Body of pancreas (tissue), 4 donors: Measurements from ENCODE around the gene C2orf74.

Experiments used
- POLR2A ChIP-seq, 3 donors: fragments of 450-650 bp; IDR thresholded peaks; one replicate each; pipeline ENCODE4 v1.6.1; 2016; ENCODE audit warnings: antibody characterized with exemption in 3 of 3, mild to moderate bottlenecking in 2 of 3
- TF ChIP-seq, protein P1 (sequence below), 7 experiments: fragments of 450-650 bp in 4 of 7; fragments of 200-600 bp in 3 of 7; sonication (generic) in 3 of 7; IDR thresholded peaks; one replicate each; pipeline ENCODE4 v1.5.1; 2016 to 2019; ENCODE audit warnings: antibody characterized with exemption in 7 of 7

DNA sequence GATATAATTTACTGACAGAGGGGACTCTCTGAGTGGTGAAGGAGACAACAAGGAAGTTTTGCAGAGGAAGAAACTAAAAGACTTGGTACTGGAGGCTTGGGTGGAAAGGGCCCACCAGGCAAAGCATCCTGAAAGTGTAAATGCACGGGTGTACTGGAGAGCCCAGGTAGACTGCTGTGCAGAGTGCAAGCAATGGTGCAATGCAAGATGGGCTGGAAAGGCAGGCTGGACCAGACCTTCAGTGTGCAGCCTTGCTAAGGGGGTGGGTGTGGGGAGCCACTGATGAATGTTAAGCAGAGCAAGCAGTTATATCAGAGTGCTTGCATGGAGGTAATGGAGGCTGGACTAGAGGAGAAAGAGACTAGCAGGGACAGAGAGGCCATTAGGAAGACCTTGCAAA is 10.7 kb downstream of the C2orf74 start:
- TF ChIP-seq, protein P1, sequence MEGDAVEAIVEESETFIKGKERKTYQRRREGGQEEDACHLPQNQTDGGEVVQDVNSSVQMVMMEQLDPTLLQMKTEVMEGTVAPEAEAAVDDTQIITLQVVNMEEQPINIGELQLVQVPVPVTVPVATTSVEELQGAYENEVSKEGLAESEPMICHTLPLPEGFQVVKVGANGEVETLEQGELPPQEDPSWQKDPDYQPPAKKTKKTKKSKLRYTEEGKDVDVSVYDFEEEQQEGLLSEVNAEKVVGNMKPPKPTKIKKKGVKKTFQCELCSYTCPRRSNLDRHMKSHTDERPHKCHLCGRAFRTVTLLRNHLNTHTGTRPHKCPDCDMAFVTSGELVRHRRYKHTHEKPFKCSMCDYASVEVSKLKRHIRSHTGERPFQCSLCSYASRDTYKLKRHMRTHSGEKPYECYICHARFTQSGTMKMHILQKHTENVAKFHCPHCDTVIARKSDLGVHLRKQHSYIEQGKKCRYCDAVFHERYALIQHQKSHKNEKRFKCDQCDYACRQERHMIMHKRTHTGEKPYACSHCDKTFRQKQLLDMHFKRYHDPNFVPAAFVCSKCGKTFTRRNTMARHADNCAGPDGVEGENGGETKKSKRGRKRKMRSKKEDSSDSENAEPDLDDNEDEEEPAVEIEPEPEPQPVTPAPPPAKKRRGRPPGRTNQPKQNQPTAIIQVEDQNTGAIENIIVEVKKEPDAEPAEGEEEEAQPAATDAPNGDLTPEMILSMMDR (IDR thresholded peaks at IDR 0.05), result no peak
- TF ChIP-seq POLR2A (IDR thresholded peaks at IDR 0.05), result no peak
